Activated effector memory CD4-positive, alpha-beta T cell treated with Interleukin-2 at 50 U/mL for 16 hours (primary cell): ENCODE results near the gene KRT85.
"Not testable (repeated sequence)": the region's sequence is repeated elsewhere in the genome, so short reads cannot be mapped to it uniquely, and the experiment has no call there.

ENCODE experiments used
- DNase-seq: peaks from one replicate; pipeline ENCODE4 v3.0.0-alpha.2; 2020

Gene KRT85

GRCh38 chr12:52321418-52321817, 45.9 kb downstream of the KRT85 start:
- no peak for DNase-seq

GRCh38 chr12:52320784-52321400, 46.4 kb downstream of the KRT85 start, which contains the start of gene KRT83:
Gene KRT83 (minus strand): TSS chr12:52321398. CDS start chr12:52321335, 63 bp downstream.
- DNase-seq, result no peak

GRCh38 chr12:52319097-52319496, 48.2 kb downstream of the KRT85 start:
- DNase-seq, result no peak

GRCh38 chr12:52318241-52318990, 48.9 kb downstream of the KRT85 start:
- no peak for DNase-seq

- DNase-seq, result no peak
These were observed 49.7 kb downstream of the KRT85 start for GRCh38 chr12:52317468-52318052.

GRCh38 chr12:52316701-52317100, 50.6 kb downstream of the KRT85 start:
- DNase-seq, result no peak

GRCh38 chr12:52316290-52316689, 51.0 kb downstream of the KRT85 start:
- DNase-seq, result no peak

GRCh38 chr12:52315721-52316120, 51.6 kb downstream of the KRT85 start:
- not testable (repeated sequence) for DNase-seq

GRCh38 chr12:52314511-52314910, 52.8 kb downstream of the KRT85 start:
- DNase-seq, result no peak

GRCh38 chr12:52313926-52314325, 53.4 kb downstream of the KRT85 start:
- DNase-seq, result no peak

- DNase-seq, result no peak
These were observed 53.8 kb downstream of the KRT85 start for GRCh38 chr12:52313461-52313860.

GRCh38 chr12:52312086-52312485, 55.2 kb downstream of the KRT85 start:
- DNase-seq, result no peak

- DNase-seq, result no peak
These were observed 56.0 kb downstream of the KRT85 start for GRCh38 chr12:52311285-52311648.

- DNase-seq, result no peak
These were observed 56.5 kb downstream of the KRT85 start for GRCh38 chr12:52310622-52311284.
